Effector memory CD4-positive, alpha-beta T cell (primary cell): ENCODE results near the gene LMNA.

Source experiments
- DNase-seq, 3 donors: peaks; one replicate each; pipeline ENCODE4 v3.0.0-alpha.2; 2020
- H3K27ac ChIP-seq: 2 replicates; pipeline ENCODE4 v1.7.0; 2013; ENCODE audit warnings: mild to moderate bottlenecking, low read length, moderate library complexity; ENCODE audit not compliant: insufficient read depth, poor library complexity, severe bottlenecking
- H3K27me3 ChIP-seq: replicated peaks from 2 replicates; pipeline ENCODE4 v1.7.0; 2013; ENCODE audit warnings: mild to moderate bottlenecking, low read length; ENCODE audit not compliant: insufficient read depth, control insufficient read depth, poor library complexity, severe bottlenecking
- H3K36me3 ChIP-seq: 2 replicates; pipeline ENCODE4 v1.7.0; 2013; ENCODE audit warnings: mild to moderate bottlenecking, low read length, moderate library complexity; ENCODE audit not compliant: control insufficient read depth, insufficient read depth
- H3K4me1 ChIP-seq: 2 replicates; pipeline ENCODE4 v1.7.0; 2013; ENCODE audit warnings: low read length, mild to moderate bottlenecking; ENCODE audit not compliant: control insufficient read depth, insufficient read depth, poor library complexity, severe bottlenecking
- H3K4me3 ChIP-seq: 2 replicates; pipeline ENCODE4 v1.7.0; 2013; ENCODE audit warnings: low read length, low read depth, mild to moderate bottlenecking; ENCODE audit not compliant: insufficient read depth, poor library complexity, severe bottlenecking
- H3K9me3 ChIP-seq: 2 replicates; pipeline ENCODE4 v1.7.0; 2013; ENCODE audit warnings: mild to moderate bottlenecking, low read length, moderate library complexity; ENCODE audit not compliant: control insufficient read depth

Gene LMNA

DNA sequence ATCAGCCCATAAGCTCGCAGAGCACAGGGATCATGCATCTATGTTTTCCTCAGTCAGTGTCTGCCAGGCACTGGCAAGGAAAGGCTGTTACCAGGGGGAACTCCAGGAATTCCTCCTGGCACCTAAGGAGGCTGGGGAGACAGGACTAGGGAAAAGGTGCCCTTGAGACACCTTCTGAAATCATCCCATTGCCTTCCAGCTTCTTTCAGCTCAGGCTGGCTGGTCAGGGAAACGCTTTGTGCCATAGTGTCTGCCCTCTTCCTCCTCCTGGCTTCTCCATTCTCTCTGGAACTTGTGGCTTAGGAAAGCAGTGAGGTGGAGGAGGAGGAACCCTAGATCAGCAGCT is 13.8 kb downstream of the LMNA start:
- Histone ChIP-seq H3K27ac (peak overlapping the region; percentile 50), H3K36me3 (peaks cover 12% of the 10 kb centered on the region), H3K9me3 (no peaks in the 10 kb centered on the region), H3K27me3 (no peaks in the 10 kb centered on the region), H3K4me3 (no peak overlapping the region), H3K4me1 (peaks cover 67% of the 10 kb centered on the region)
- no peak for DNase-seq

DNA sequence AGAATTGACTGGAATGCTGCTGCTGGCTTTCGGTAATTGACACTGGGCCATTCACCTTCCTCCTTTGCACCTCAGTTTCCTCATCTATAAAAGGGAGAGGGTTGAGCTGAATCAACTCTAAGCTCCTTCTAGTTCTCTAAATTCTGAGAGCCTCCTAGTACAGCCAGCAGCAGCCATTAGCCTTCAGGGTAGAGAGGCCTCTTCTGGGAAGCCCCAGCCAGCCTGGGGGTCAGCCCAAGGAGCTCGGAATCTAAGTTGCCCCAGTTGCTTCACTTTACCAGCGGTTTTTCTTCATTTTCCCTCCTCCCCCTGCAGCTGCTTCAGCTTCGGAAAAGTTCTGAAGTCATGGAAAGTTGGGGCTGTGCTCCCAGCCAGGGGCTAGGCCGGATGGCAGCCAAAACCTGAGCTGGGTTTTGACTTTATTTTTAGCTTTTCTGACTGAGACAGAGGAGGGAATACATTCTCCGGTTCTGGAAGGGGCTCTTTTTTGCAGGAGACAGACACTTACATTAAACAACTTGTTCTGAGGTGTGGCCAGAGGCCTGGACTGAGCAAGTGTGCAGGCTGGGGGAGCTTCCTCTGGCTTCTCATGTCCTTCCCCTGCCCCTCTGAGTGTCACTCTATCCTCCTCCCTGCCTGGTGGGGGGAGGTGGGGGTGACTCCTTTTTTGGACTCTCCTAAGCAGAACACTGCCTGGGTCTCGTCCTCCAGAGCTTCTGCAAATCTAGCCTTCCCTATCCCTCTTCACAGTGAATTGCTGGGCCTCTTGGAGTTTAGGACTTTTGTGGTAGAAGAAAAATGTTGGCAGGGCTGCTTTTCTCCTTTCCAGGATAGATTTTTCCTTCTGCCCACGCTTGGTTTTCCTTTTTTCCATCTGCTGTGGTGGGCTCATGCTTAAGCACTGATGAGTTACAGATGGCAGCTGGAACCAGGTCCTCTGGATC is 14.4 kb downstream of the LMNA start:
- peak in 1 of 3 donors; percentile 3 for DNase-seq

DNA sequence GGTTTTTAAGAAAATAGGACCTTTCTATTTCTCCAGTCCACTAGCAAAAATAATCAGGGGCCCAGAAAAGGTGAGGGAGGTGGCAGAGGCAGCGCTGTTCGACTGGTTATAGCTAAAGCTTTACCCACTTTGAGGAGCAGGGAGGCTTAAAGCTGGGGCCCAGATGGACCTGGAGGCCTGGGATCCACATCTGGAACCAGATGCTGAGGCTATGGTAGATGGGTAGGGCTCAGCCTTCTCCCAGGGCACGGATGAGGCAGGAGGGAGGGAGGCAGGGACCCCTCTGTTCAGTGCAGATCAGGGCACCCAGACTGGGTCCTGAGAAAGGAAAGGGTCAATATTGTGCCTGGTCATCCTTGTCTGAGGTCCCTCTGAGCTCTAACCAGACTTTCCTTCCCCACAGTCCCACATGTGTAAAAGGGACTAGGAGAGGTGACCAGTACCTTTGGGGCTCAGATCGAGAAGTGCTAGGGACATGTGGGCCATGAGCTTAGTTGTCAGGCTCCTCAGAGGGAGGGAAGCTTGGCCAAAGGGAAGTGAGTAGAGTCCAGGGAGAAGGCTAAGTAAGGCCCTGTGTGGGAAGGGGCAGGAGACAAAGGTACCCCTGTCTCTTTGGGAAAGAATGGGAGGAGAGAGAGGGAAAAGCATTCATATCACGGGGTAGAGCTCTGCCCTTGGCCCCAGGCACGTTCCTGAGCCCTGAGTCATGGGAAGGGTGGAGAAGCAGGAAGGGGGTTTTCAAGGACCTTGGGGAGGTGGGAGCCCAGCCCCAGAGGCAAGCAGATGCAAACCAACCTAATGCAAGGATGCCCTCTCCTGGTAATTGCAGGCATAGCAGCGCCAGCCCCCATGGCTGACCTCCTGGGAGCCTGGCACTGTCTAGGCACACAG is 15.4 kb downstream of the LMNA start:
- Histone ChIP-seq H3K9me3 (no peaks in the 10 kb centered on the region), H3K27me3 (no peaks in the 10 kb centered on the region), H3K4me3 (no peak overlapping the region), H3K4me1 (peaks cover 55% of the 10 kb centered on the region), H3K36me3 (peaks cover 27% of the 10 kb centered on the region), H3K27ac (peak overlapping the region; percentile 7)
- DNase-seq, result peak in 2 of 3 donors; percentile 54 to 65

More for the DNA sequence above, 14.4 kb downstream of the LMNA start:
- H3K27ac ChIP-seq, result peak overlapping the region; percentile 50
- H3K4me3 ChIP-seq, result no peak overlapping the region
- peaks cover 61% of the 10 kb centered on the region for H3K4me1 ChIP-seq
- peaks cover 17% of the 10 kb centered on the region for H3K36me3 ChIP-seq
- no peaks in the 10 kb centered on the region for H3K9me3 ChIP-seq
- no peaks in the 10 kb centered on the region for H3K27me3 ChIP-seq

DNA sequence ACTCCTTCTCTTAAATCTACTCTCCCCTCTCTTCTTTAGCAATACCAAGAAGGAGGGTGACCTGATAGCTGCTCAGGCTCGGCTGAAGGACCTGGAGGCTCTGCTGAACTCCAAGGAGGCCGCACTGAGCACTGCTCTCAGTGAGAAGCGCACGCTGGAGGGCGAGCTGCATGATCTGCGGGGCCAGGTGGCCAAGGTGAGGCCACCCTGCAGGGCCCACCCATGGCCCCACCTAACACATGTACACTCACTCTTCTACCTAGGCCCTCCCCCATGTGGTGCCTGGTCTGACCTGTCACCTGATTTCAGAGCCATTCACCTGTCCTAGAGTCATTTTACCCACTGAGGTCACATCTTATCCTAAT is 16.0 kb downstream of the LMNA start:
- no peak for DNase-seq
- Histone ChIP-seq H3K4me3 (no peak overlapping the region), H3K4me1 (peaks cover 49% of the 10 kb centered on the region)

DNA sequence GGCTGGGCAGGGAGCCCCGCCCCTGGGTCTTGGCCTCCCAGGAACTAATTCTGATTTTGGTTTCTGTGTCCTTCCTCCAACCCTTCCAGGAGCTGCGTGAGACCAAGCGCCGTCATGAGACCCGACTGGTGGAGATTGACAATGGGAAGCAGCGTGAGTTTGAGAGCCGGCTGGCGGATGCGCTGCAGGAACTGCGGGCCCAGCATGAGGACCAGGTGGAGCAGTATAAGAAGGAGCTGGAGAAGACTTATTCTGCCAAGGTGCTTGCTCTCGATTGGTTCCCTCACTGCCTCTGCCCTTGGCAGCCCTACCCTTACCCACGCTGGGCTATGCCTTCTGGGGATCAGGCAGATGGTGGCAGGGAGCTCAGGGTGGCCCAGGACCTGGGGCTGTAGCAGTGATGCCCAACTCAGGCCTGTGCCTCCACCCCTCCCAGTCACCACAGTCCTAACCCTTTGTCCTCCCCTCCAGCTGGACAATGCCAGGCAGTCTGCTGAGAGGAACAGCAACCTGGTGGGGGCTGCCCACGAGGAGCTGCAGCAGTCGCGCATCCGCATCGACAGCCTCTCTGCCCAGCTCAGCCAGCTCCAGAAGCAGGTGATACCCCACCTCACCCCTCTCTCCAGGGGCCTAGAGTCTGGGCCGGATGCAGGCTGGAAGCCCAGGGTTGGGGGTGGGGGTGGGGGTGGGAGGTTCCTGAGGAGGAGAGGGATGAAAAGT is 20.4 kb downstream of the LMNA start:
- Histone ChIP-seq H3K36me3 (peaks cover 67% of the 10 kb centered on the region), H3K4me3 (no peak overlapping the region), H3K27ac (no peak overlapping the region), H3K27me3 (no peaks in the 10 kb centered on the region), H3K9me3 (no peaks in the 10 kb centered on the region), H3K4me1 (peaks cover 8% of the 10 kb centered on the region)
- DNase-seq, result no peak

More for the DNA sequence above, 16.0 kb downstream of the LMNA start:
- peaks cover 33% of the 10 kb centered on the region for H3K36me3 ChIP-seq
- peak overlapping the region; percentile 7 for H3K27ac ChIP-seq
- H3K9me3 ChIP-seq, result no peaks in the 10 kb centered on the region
- H3K27me3 ChIP-seq, result no peaks in the 10 kb centered on the region

DNA sequence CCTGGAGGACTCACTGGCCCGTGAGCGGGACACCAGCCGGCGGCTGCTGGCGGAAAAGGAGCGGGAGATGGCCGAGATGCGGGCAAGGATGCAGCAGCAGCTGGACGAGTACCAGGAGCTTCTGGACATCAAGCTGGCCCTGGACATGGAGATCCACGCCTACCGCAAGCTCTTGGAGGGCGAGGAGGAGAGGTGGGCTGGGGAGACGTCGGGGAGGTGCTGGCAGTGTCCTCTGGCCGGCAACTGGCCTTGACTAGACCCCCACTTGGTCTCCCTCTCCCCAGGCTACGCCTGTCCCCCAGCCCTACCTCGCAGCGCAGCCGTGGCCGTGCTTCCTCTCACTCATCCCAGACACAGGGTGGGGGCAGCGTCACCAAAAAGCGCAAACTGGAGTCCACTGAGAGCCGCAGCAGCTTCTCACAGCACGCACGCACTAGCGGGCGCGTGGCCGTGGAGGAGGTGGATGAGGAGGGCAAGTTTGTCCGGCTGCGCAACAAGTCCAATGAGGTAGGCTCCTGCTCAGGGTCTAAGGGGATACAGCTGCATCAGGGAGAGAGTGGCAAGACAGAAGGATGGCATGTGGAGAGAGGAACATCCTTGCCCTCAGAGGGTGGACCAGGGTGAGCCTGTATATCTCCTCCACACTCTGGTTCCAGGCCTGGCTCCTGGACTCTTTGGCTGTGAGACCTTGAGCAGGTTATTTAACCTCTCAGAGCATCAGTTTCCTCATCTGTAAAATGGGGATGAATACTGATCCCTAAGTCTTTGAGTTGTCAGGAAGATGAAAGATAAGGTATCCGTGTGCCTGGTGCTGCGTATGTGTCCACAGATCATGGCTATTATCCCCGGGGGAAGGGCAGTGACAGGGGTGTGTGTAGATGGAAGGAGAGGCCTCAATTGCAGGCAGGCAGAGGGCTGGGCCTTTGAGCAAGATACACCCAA is 21.7 kb downstream of the LMNA start:
- Histone ChIP-seq H3K4me1 (no peaks in the 10 kb centered on the region), H3K36me3 (peaks cover 65% of the 10 kb centered on the region)

DNA sequence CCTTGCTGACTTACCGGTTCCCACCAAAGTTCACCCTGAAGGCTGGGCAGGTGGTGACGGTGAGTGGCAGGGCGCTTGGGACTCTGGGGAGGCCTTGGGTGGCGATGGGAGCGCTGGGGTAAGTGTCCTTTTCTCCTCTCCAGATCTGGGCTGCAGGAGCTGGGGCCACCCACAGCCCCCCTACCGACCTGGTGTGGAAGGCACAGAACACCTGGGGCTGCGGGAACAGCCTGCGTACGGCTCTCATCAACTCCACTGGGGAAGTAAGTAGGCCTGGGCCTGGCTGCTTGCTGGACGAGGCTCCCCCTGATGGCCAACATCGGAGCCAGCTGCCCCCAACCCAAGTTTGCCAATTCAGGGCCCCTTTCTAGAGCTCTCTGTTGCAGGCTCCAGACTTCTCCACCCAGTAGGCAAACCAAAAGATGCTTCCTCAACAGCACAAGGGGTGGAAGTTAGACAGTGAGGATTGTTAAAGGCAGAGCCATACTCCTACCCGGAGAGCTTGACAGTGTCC is 22.5 kb downstream of the LMNA start:
- Histone ChIP-seq H3K36me3 (peaks cover 57% of the 10 kb centered on the region), H3K4me3 (no peak overlapping the region), H3K27ac (no peak overlapping the region), H3K4me1 (no peaks in the 10 kb centered on the region), H3K27me3 (no peaks in the 10 kb centered on the region), H3K9me3 (no peaks in the 10 kb centered on the region)
- no peak for DNase-seq

More for the DNA sequence above, 21.7 kb downstream of the LMNA start:
- no peak overlapping the region for H3K27ac ChIP-seq
- no peaks in the 10 kb centered on the region for H3K27me3 ChIP-seq
- H3K9me3 ChIP-seq, result no peaks in the 10 kb centered on the region
- no peak for DNase-seq
- H3K4me3 ChIP-seq, result no peak overlapping the region

DNA sequence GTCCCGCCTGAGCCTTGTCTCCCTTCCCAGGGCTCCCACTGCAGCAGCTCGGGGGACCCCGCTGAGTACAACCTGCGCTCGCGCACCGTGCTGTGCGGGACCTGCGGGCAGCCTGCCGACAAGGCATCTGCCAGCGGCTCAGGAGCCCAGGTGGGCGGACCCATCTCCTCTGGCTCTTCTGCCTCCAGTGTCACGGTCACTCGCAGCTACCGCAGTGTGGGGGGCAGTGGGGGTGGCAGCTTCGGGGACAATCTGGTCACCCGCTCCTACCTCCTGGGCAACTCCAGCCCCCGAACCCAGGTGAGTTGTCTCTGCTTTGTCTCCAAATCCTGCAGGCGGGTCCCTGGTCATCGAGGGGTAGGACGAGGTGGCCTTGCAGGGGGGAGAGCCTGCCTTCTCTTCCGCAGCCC is 24.0 kb downstream of the LMNA start:
- Histone ChIP-seq H3K9me3 (no peaks in the 10 kb centered on the region), H3K27ac (no peak overlapping the region), H3K4me1 (no peaks in the 10 kb centered on the region), H3K27me3 (no peaks in the 10 kb centered on the region), H3K4me3 (no peak overlapping the region), H3K36me3 (peaks cover 57% of the 10 kb centered on the region)
- no peak for DNase-seq
